SU-DHL-6 (cell line): ENCODE data around the gene COL16A1.

Experiments used
- CTCF ChIP-seq: fragments of 200-600 bp; sonication (generic); IDR thresholded peaks from one replicate; pipeline ENCODE4 v1.5.1; 2017; ENCODE audit warnings: antibody characterized with exemption, mild to moderate bottlenecking, low read length, moderate library complexity; ENCODE audit not compliant: insufficient read depth, poor library complexity, severe bottlenecking
- EZH2phosphoT487 ChIP-seq: fragments of 200-600 bp; sonication (generic), shearing (Covaris generic); conservative IDR thresholded peaks from 2 replicates; pipeline ENCODE4 v1.6.1; 2018; ENCODE audit warnings: mild to moderate bottlenecking, antibody characterized with exemption, low read length, moderate library complexity, mixed read lengths

GRCh38 chr1:31736675-31737074, 32.9 kb upstream of the COL16A1 start:
- TF ChIP-seq EZH2phosphoT487 = no peak
- TF ChIP-seq CTCF = no peak
